WTC11 (cell line): ENCODE measurements around the gene CHAT. TPM values are rescaled to one million over a fixed set of nuclear protein-coding genes. Genes with fewer than 3 reads are reported as not detected.

ENCODE experiments used
- ATAC-seq: fragments of 200-7000 bp; cut with Tn5 transposase; 2 replicates; pipeline ENCODE4 v1.10.0; 2021; ENCODE audit warnings: mild to moderate bottlenecking, moderate library complexity
- CTCF ChIA-PET: fragments of 300-600 bp; sonication (Branson Sonifier 250); formaldehyde crosslinking; loops from one replicate; lab custom pipeline; 2021; ENCODE audit warnings: antibody characterized with exemption; lab: Charles Lee
- POLR2A ChIA-PET: fragments of 350-600 bp; sonication (Branson Sonifier 250); formaldehyde crosslinking; loops from one replicate; lab custom pipeline; 2021; ENCODE audit warnings: antibody characterized with exemption; lab: Charles Lee
- DNase-seq: peaks from one replicate; pipeline ENCODE4 v3.0.0; 2021; ENCODE audit warnings: low spot score
- H3K27ac Mint-ChIP-seq: 2 replicates; pipeline ENCODE4 v1.8.0; 2021; ENCODE audit warnings: mixed read lengths
- H3K27me3 Mint-ChIP-seq: 2 replicates; pipeline ENCODE4 v1.8.0; 2021; ENCODE audit warnings: low read depth, mild to moderate bottlenecking, moderate library complexity, mixed read lengths
- H3K36me3 Mint-ChIP-seq: 2 replicates; pipeline ENCODE4 v1.8.0; 2021; ENCODE audit warnings: mixed read lengths
- H3K4me1 Mint-ChIP-seq: 2 replicates; pipeline ENCODE4 v1.8.0; 2022; ENCODE audit warnings: mixed read lengths
- H3K4me3 Mint-ChIP-seq: 2 replicates; pipeline ENCODE4 v1.8.0; 2021; ENCODE audit warnings: mild to moderate bottlenecking, moderate library complexity, mixed read lengths
- H3K9me3 Mint-ChIP-seq: 2 replicates; pipeline ENCODE4 v1.8.0; 2021; ENCODE audit warnings: mixed read lengths
- ATF1 ChIP-seq: sonication (generic); formaldehyde crosslinking; IDR thresholded peaks from 2 replicates; pipeline ENCODE4 v1.8.1; 2023; ENCODE audit warnings: mild to moderate bottlenecking, moderate library complexity, missing genetic modification reagents
- ATF3 ChIP-seq: sonication (generic); formaldehyde crosslinking; conservative IDR thresholded peaks from 2 replicates; pipeline ENCODE4 v1.8.1; 2022; ENCODE audit warnings: mild to moderate bottlenecking, missing genetic modification reagents
- ATF6 ChIP-seq: sonication (generic); formaldehyde crosslinking; IDR thresholded peaks from 2 replicates; pipeline ENCODE4 v1.8.1; 2023; ENCODE audit warnings: mild to moderate bottlenecking, missing genetic modification reagents
- ELF4 ChIP-seq: sonication (generic); formaldehyde crosslinking; IDR thresholded peaks from 2 replicates; pipeline ENCODE4 v1.8.1; 2022; ENCODE audit warnings: low read depth, mild to moderate bottlenecking, moderate library complexity, missing genetic modification reagents
- FOXK1 ChIP-seq: sonication (generic); formaldehyde crosslinking; IDR thresholded peaks from 2 replicates; pipeline ENCODE4 v1.8.0; 2022; ENCODE audit warnings: mild to moderate bottlenecking, moderate library complexity, missing genetic modification reagents
- GTF2I ChIP-seq: fragments of 250-450 bp; sonication (Bioruptor Pico); conservative IDR thresholded peaks from 2 replicates; pipeline ENCODE4 v1.4.0; 2021; ENCODE audit warnings: mild to moderate bottlenecking
- HMGA2 ChIP-seq: fragments of 250-450 bp; sonication (Bioruptor Pico); IDR thresholded peaks from 2 replicates; pipeline ENCODE4 v1.4.0; 2021; ENCODE audit warnings: mild to moderate bottlenecking, moderate library complexity
- HMGXB4 ChIP-seq: sonication (generic); formaldehyde crosslinking; IDR thresholded peaks from 2 replicates; pipeline ENCODE4 v1.8.1; 2023; ENCODE audit warnings: mild to moderate bottlenecking, moderate library complexity, missing genetic modification reagents
- JAZF1 ChIP-seq: fragments of 250-450 bp; sonication (Bioruptor Pico); IDR thresholded peaks from 2 replicates; pipeline ENCODE4 v1.9.0; 2021; ENCODE audit warnings: moderate library complexity, mild to moderate bottlenecking, inconsistent platforms
- KAT7 ChIP-seq: sonication (generic); formaldehyde crosslinking; IDR thresholded peaks from 2 replicates; pipeline ENCODE4 v1.8.1; 2023; ENCODE audit warnings: missing genetic modification reagents, mild to moderate bottlenecking, borderline replicate concordance
- MXD4 ChIP-seq: fragments of 250-450 bp; sonication (Bioruptor Pico); IDR thresholded peaks from 2 replicates; pipeline ENCODE4 v1.8.0; 2021; ENCODE audit warnings: mild to moderate bottlenecking, moderate library complexity, borderline replicate concordance
- NFYB ChIP-seq: sonication (generic); formaldehyde crosslinking; conservative IDR thresholded peaks from 2 replicates; pipeline ENCODE4 v1.8.0; 2022; ENCODE audit warnings: low read depth, missing genetic modification reagents
- NR2C2 ChIP-seq: sonication (generic); formaldehyde crosslinking; IDR thresholded peaks from 2 replicates; pipeline ENCODE4 v1.8.0; 2022; ENCODE audit warnings: mild to moderate bottlenecking, missing genetic modification reagents
- RELA ChIP-seq: sonication (generic); formaldehyde crosslinking; IDR thresholded peaks from 2 replicates; pipeline ENCODE4 v1.8.1; 2022; ENCODE audit warnings: missing genetic modification reagents, mild to moderate bottlenecking, borderline replicate concordance
- RORB ChIP-seq: fragments of 250-450 bp; sonication (Bioruptor Pico); IDR thresholded peaks from 2 replicates; pipeline ENCODE4 v1.9.0; 2021; ENCODE audit warnings: mild to moderate bottlenecking
- TEAD4 ChIP-seq: sonication (generic); formaldehyde crosslinking; IDR thresholded peaks from 2 replicates; pipeline ENCODE4 v1.8.0; 2022; ENCODE audit warnings: mild to moderate bottlenecking, missing genetic modification reagents
- USF2 ChIP-seq: sonication (generic); formaldehyde crosslinking; IDR thresholded peaks from 2 replicates; pipeline ENCODE4 v1.8.1; 2023; ENCODE audit warnings: mild to moderate bottlenecking, missing genetic modification reagents, moderate library complexity
- ZNF121 ChIP-seq: sonication (generic); formaldehyde crosslinking; IDR thresholded peaks from 2 replicates; pipeline ENCODE4 v1.8.0; 2023; ENCODE audit warnings: missing genetic modification reagents
- ZNF138 ChIP-seq: sonication (generic); formaldehyde crosslinking; conservative IDR thresholded peaks from 2 replicates; pipeline ENCODE4 v1.8.1; 2022; ENCODE audit warnings: mild to moderate bottlenecking, moderate library complexity, missing genetic modification reagents
- ZNF232 ChIP-seq: sonication (generic); formaldehyde crosslinking; IDR thresholded peaks from 2 replicates; pipeline ENCODE4 v1.8.0; 2022; ENCODE audit warnings: mild to moderate bottlenecking, missing genetic modification reagents
- ZNF263 ChIP-seq: sonication (generic); formaldehyde crosslinking; IDR thresholded peaks from 2 replicates; pipeline ENCODE4 v1.8.1; 2022; ENCODE audit warnings: low read depth, mild to moderate bottlenecking, moderate library complexity, missing genetic modification reagents
- ZNF396 ChIP-seq: fragments of 250-450 bp; sonication (Bioruptor Pico); IDR thresholded peaks from 2 replicates; pipeline ENCODE4 v1.8.0; 2021; ENCODE audit warnings: mild to moderate bottlenecking, moderate library complexity, borderline replicate concordance
- ZNF671 ChIP-seq: fragments of 250-450 bp; sonication (Bioruptor Pico); IDR thresholded peaks from 2 replicates; pipeline ENCODE4 v1.8.0; 2021; ENCODE audit warnings: mild to moderate bottlenecking
- total RNA-seq: library from RNA; stranded (reverse); gene quantifications from 3 replicates; pipeline ENCODE4 v1.2.3, GENCODE V29; 2021
- TF ChIP-seq, protein P1 (sequence below): sonication (generic); formaldehyde crosslinking; IDR thresholded peaks from 2 replicates; pipeline ENCODE4 v1.8.0; 2022; ENCODE audit warnings: mild to moderate bottlenecking, missing genetic modification reagents

Gene CHAT
- total RNA-seq, 1 experiment from 2014 or later: not detected

- TF ChIP-seq TEAD4 (CRISPR knock-in tag) (no peak), ELF4 (CRISPR knock-in tag) (no peak), FOXK1 (CRISPR knock-in tag) (no peak), ZNF396 (CRISPR knock-in tag) (no peak)
- TF ChIP-seq, all 79 proteins: peak for 0
These were observed 12.0 kb upstream of the CHAT start (continued) for GRCh38 chr10:49601857-49602256.

DNA sequence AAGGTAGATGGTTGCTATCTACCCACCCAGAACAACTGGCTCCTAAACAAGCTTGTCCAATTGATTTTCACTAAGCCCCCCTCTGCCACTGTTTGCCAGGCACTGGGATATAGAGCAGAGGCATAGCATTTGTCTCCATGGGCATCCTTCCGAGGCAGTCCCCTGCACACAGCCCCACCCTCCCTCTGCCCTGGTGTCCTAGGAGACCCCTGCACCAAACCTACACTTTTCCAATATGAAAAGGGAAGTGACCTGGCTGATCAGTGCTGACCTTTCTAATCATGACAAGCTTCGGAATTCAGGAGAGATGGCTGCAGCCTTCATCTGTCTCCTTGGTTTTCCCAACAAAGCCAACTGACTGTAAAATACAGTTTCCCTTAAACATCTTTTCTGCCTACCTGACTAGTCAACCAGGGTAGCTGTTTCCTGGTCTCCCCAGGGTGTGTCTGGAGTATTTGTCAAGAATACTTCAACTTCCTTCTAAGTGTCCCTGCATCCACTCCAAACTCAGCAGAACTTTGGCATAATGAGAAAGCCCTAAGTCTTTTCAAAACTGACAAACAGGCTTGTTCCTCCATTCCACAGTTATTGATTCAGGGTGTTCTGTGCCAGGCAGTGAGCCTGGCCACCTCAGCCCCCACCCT, 11.3 kb upstream of the CHAT start:
- no peak for ATAC-seq
- H3K4me1 Mint-ChIP-seq: peaks cover 6% of the 10 kb centered on the region
- H3K4me3 Mint-ChIP-seq: no peak overlapping the region
- peaks cover 63% of the 10 kb centered on the region for H3K27me3 Mint-ChIP-seq
- ChIA-PET CTCF (interaction anchor here (2.3 kb wide), 1 partner anchor 9 kb away, joined by 7 read pairs; no protein-coding TSS in a partner anchor), POLR2A (no interaction called here)
- DNase-seq: no peak
- H3K27ac Mint-ChIP-seq: no peak overlapping the region
- no peaks in the 10 kb centered on the region for H3K36me3 Mint-ChIP-seq
- TF ChIP-seq ZNF138 (no peak), ZNF121 (CRISPR knock-in tag) (no peak)
- TF ChIP-seq, protein P1, sequence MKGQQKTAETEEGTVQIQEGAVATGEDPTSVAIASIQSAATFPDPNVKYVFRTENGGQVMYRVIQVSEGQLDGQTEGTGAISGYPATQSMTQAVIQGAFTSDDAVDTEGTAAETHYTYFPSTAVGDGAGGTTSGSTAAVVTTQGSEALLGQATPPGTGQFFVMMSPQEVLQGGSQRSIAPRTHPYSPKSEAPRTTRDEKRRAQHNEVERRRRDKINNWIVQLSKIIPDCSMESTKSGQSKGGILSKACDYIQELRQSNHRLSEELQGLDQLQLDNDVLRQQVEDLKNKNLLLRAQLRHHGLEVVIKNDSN (CRISPR knock-in tag): no peak
- no peaks in the 10 kb centered on the region for H3K9me3 Mint-ChIP-seq

DNA sequence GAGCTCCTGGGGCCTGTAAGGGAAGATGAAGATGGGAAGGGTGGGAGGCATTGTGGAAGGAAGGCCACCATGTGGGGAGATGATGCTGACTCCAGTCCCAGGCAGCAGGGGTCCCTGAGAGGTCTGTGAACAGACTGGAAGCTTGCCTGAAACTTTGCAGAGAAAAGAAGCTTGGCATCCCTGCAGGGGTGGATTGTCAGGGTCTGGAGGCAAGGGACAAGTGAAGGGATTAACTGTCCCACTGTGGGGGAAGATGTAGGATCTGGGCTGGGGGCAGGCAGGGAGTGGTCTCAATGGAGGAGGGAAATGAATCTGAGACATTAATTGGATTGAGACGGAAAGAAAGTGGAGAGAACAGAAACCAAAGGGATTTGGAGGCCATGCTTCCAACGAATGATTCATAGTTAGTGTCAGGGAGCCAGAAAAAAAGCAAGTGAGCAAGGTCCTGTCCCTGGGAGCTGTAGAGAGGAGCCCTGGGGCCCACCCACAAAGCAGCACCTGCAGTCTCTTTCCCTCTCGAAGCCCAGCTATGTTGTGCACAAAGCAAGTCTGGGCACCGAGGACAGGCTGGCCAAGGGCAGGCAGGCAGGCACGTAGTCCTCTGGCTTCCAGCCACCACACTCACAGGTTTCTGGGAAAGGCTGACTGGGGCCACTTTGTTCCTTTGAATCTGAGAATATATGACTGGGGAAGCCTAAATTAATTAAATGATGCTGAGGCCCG, 8.5 kb upstream of the CHAT start:
- CTCF ChIA-PET: no interaction called here
- POLR2A ChIA-PET: no interaction called here
- DNase-seq (peak; percentile 3), ATAC-seq (no peak)
- Mint-ChIP-seq H3K9me3 (no peaks in the 10 kb centered on the region), H3K27ac (no peak overlapping the region), H3K36me3 (no peaks in the 10 kb centered on the region), H3K4me3 (no peak overlapping the region), H3K27me3 (peaks cover 85% of the 10 kb centered on the region), H3K4me1 (peaks cover 14% of the 10 kb centered on the region)
- TF ChIP-seq HMGXB4: no peak
- TF ChIP-seq RORB (CRISPR knock-in tag): no peak
- TF ChIP-seq ATF3 (CRISPR knock-in tag): no peak
- TF ChIP-seq MXD4 (CRISPR knock-in tag): no peak
- TF ChIP-seq ZNF263: no peak
- no peak for TF ChIP-seq ATF1 (CRISPR knock-in tag)
- TF ChIP-seq NFYB (CRISPR knock-in tag): no peak
- TF ChIP-seq NR2C2: no peak
- TF ChIP-seq ZNF232: no peak

DNA sequence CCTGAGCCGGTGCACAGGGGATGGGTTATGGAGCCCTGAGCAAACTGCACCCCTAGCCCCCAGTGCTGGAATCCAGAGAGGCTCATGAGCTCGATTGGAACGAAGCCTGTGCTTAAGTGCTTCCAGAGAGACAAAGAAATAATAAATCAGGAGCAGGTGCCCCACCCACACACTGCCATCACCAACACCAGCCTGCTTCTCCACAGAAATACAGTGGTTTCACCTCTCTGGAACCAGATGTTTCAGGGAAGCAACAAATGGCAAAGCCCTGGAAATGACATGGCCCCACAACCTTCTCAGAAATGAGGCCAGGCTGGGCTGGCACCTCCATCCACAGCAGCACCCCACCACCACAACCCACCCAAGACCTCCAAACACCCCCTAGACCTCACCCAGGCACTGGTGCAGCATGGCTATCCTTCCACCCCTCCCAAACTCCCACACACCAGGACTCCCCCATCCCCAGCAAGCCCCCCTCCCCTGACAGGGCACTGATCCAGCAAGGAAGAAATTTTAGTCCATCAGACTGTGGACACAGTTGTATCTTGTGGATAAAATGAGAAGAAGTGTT, 7.8 kb upstream of the CHAT start:
- DNase-seq (peak; percentile 3), ATAC-seq (no peak)
- no peaks in the 10 kb centered on the region for H3K36me3 Mint-ChIP-seq
- H3K9me3 Mint-ChIP-seq: no peaks in the 10 kb centered on the region
- CTCF ChIA-PET: interaction anchor here (0.9 to 1.9 kb wide), 3 partner anchors 11 to 161 kb away, joined by 4 to 22 read pairs (median 8); no protein-coding TSS in a partner anchor
- H3K4me3 Mint-ChIP-seq: no peak overlapping the region
- H3K4me1 Mint-ChIP-seq: peaks cover 15% of the 10 kb centered on the region
- no peak overlapping the region for H3K27ac Mint-ChIP-seq
- POLR2A ChIA-PET: no interaction called here
- H3K27me3 Mint-ChIP-seq: peaks cover 87% of the 10 kb centered on the region
- TF ChIP-seq RELA (CRISPR knock-in tag) (no peak), HMGA2 (CRISPR knock-in tag) (no peak), ZNF671 (no peak), JAZF1 (CRISPR knock-in tag) (no peak), GTF2I (no peak), KAT7 (CRISPR knock-in tag) (no peak), MXD4 (CRISPR knock-in tag) (no peak), USF2 (CRISPR knock-in tag) (no peak), ATF6 (no peak)
